Measurements from ENCODE around the gene UGGT2. TPM values are rescaled to one million over a fixed set of nuclear protein-coding genes. Genes with fewer than 3 reads are reported as not detected.

The UGGT2 gene
- total RNA-seq, 1 donor from 2014 or later: 40.3 TPM

GRCh38 chr13:95809429-95809828 is 243.8 kb downstream of the UGGT2 start:
- Mint-ChIP-seq H3K36me3 (ENCODE audit: low read depth) (peaks cover 41% of the 10 kb centered on the region), H3K4me3 (ENCODE audit: unreplicated experiment) (no peak overlapping the region)

GRCh38 chr13:95805921-95806320 is 247.3 kb downstream of the UGGT2 start:
- Mint-ChIP-seq H3K27ac (ENCODE audit: unreplicated experiment) (no peak overlapping the region), H3K4me3 (ENCODE audit: unreplicated experiment) (no peak overlapping the region), H3K27me3 (ENCODE audit: low read depth) (no peaks in the 10 kb centered on the region), H3K9me3 (ENCODE audit: low read depth) (peaks cover 46% of the 10 kb centered on the region), H3K36me3 (ENCODE audit: low read depth) (peaks cover 39% of the 10 kb centered on the region), H3K4me1 (ENCODE audit: low read depth) (no peaks in the 10 kb centered on the region)
- TF ChIP-seq CTCF (IDR thresholded peaks at IDR 0.05): no peak
- no peak for DNase-seq (ENCODE audit: low spot score)

More at GRCh38 chr13:95809429-95809828, 243.8 kb downstream of the UGGT2 start:
- no peak overlapping the region for H3K27ac Mint-ChIP-seq (ENCODE audit: unreplicated experiment)
- H3K9me3 Mint-ChIP-seq (ENCODE audit: low read depth): peaks cover 54% of the 10 kb centered on the region
- H3K27me3 Mint-ChIP-seq (ENCODE audit: low read depth): no peaks in the 10 kb centered on the region
- no peak for DNase-seq (ENCODE audit: low spot score)
- no peak for TF ChIP-seq CTCF (IDR thresholded peaks at IDR 0.05)
- H3K4me1 Mint-ChIP-seq (ENCODE audit: low read depth): no peaks in the 10 kb centered on the region

- Mint-ChIP-seq H3K9me3 (ENCODE audit: low read depth) (peaks cover 27% of the 10 kb centered on the region), H3K4me3 (ENCODE audit: unreplicated experiment) (no peak overlapping the region), H3K4me1 (ENCODE audit: low read depth) (no peaks in the 10 kb centered on the region), H3K27ac (ENCODE audit: unreplicated experiment) (no peak overlapping the region), H3K36me3 (ENCODE audit: low read depth) (peaks cover 20% of the 10 kb centered on the region), H3K27me3 (ENCODE audit: low read depth) (no peaks in the 10 kb centered on the region)
- no peak for DNase-seq (ENCODE audit: low spot score)
- TF ChIP-seq CTCF (IDR thresholded peaks at IDR 0.05): no peak
Measured at GRCh38 chr13:95801825-95802224, 251.4 kb downstream of the UGGT2 start.

- Mint-ChIP-seq H3K27ac (ENCODE audit: unreplicated experiment) (no peak overlapping the region), H3K9me3 (ENCODE audit: low read depth) (peaks cover 18% of the 10 kb centered on the region), H3K4me3 (ENCODE audit: unreplicated experiment) (no peak overlapping the region), H3K27me3 (ENCODE audit: low read depth) (no peaks in the 10 kb centered on the region), H3K36me3 (ENCODE audit: low read depth) (peaks cover 13% of the 10 kb centered on the region), H3K4me1 (ENCODE audit: low read depth) (no peaks in the 10 kb centered on the region)
- DNase-seq (ENCODE audit: low spot score): no peak
- no peak for TF ChIP-seq CTCF (IDR thresholded peaks at IDR 0.05)
Measured at GRCh38 chr13:95800436-95800835, 252.8 kb downstream of the UGGT2 start.

GRCh38 chr13:95797016-95797415 is 256.2 kb downstream of the UGGT2 start:
- H3K4me1 Mint-ChIP-seq (ENCODE audit: low read depth): peaks cover 12% of the 10 kb centered on the region
- H3K27me3 Mint-ChIP-seq (ENCODE audit: low read depth): no peaks in the 10 kb centered on the region
- no peak overlapping the region for H3K4me3 Mint-ChIP-seq (ENCODE audit: unreplicated experiment)
- H3K36me3 Mint-ChIP-seq (ENCODE audit: low read depth): peaks cover 17% of the 10 kb centered on the region
- no peak overlapping the region for H3K27ac Mint-ChIP-seq (ENCODE audit: unreplicated experiment)
- H3K9me3 Mint-ChIP-seq (ENCODE audit: low read depth): no peaks in the 10 kb centered on the region
- no peak for TF ChIP-seq CTCF (IDR thresholded peaks at IDR 0.05)
- DNase-seq (ENCODE audit: low spot score): no peak

Measured in chondrocyte (in vitro differentiated cells).